ENCODE measurements around the gene LMO7.

LMO7 gene

GRCh38 chr13:75748874-75749273, 112.7 kb downstream of the LMO7 start:
- no peak for DNase-seq

DNA sequence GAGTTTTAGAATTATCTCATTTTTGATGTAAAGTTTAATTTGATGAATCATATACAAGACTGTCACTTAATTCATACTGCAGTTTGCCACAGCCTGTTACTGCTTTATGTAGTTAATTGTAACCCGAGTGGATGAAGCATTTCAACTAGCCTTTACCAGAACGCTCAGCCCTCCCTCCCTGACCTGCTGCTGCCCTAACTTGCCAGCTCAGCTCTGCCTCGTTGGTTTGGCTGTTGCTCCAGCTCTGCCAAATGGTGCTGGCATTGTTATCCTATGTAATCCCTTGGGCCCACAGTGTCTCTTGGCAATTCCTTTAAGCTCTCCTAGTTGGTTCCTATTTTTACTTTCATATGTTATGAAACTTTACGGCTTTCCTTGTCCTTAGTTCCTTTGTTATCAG, 113.3 kb downstream of the LMO7 start:
- DNase-seq: peak; percentile 29

DNA sequence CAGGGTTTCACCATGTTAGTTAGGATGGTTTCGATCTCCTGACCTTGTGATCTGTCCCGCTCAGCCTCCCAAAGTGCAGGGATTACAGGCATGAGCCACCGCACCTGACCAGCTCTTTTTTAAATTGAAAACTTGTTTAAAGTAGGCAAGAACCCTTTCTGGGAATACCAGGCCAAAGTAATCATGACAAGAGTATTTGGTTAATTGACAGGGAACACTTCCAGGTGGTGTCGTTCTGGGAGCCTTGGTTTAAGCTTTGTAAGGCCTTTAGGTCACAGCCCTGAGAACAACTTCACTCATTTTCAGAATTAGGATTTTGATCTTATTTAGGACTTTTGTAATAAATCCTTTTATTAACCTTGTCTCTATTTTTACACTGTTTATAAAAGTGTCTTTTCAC, 115.2 kb downstream of the LMO7 start:
- no peak for DNase-seq

DNA sequence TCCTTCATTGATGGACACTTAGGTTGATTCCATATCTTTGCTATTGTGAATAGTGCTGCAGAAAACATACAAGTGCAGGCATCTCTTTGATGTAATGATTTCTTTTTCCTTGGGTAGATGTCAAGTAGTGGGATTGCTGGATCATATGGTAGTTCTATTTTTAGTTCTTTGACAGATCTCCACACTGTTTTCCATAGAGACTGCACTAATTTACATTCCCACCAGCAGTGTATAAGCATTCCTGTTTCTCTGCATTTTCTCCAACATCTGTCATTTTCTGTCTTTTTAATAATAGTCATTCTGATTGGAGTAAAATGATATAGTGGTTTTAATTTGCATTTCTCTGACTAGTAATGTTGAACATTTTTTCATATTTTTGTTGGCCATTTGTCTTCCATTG, 116.7 kb downstream of the LMO7 start:
- no peak for DNase-seq

- no peak for DNase-seq
Measured at GRCh38 chr13:75754936-75755335, 118.8 kb downstream of the LMO7 start.

- no peak for DNase-seq
Measured at GRCh38 chr13:75757336-75757735, 121.2 kb downstream of the LMO7 start.

- no peak for DNase-seq
Measured at GRCh38 chr13:75759531-75759930, 123.4 kb downstream of the LMO7 start.

GRCh38 chr13:75760131-75761021, 124.2 kb downstream of the LMO7 start:
- DNase-seq: peak; percentile 57

DNA sequence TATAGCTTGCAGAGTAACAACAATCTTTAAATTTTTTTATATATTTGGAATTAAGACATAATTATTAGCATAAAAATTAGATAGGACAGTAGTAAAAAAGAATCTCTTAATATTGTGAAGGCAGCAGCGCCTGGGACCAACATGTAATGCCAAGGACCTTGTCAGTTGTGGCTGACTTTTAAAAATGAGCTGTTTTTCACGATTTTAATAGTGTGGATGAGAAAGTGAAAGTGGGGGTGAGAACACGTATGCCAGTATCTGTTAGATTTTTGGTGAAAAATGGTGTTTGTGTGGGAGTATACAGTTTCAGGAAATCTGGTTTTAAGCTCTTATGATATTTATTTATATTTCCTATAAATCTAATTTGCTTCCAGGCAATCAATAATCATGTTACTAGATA, 125.2 kb downstream of the LMO7 start:
- DNase-seq: no peak

GRCh38 chr13:75762076-75762937, 126.2 kb downstream of the LMO7 start:
- DNase-seq: no peak

DNA sequence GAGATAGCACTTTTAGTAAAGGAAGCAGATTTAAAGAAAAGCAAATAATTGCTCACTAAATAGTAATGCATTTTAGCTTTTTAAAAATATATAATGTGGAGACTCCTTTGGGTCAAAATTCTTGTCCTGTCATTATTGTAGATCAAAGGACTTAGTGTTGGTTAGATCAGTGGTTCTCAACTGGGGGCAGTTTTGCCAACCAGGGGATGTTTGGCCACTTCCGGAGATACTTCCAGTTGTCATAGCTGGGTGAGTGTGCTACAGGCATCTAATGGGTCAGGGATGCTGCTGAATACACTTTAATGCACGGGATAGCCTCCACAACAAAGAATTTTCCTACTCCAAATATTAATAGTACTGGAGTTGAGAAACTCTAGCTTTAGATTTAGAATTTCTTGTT, 126.8 kb downstream of the LMO7 start:
- no peak for DNase-seq

GRCh38 chr13:75763512-75763911, 127.4 kb downstream of the LMO7 start:
- DNase-seq: no peak

GRCh38 chr13:75764251-75764925, 128.3 kb downstream of the LMO7 start:
- no peak for DNase-seq

DNA sequence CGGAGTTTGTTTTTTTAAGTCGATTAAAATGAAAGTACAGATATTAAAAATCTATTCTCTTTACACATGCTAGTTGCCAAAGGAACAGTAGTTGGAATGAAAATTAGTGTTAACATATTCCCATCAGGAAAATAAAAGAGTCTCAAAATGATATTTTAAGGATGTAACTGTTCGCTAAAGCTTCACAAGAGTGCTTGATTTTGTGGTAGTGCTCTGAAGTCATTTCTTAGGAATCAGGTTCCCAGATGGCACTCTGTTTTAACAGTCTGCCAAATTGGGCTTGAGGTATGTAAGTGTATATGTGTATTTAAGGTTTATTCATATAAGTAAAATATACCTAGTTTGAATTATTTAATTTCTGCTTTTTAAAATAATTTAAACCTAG, 128.8 kb downstream of the LMO7 start:
- no peak for DNase-seq

DNA sequence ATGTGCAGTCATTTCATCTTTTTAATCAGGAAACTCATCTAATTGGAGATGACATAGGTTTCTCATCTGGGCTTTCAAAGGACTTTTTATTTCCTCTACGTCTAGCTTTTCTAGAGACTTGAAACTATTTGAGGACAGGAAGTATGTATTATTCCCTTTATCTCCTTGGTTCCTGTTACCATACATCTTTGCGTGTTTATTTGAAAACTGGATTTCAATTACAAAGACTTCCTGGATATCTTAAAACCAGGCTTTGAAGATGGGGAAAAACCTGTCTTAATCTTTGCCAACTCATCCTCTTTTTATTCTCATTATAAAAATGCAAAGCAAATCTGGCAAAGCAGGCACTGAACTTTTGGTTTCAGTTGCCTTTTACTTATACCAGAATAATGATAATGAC, 130.5 kb downstream of the LMO7 start:
- no peak for DNase-seq

GRCh38 chr13:75769141-75769905, 133.2 kb downstream of the LMO7 start:
- DNase-seq: peak; percentile 3

DNA sequence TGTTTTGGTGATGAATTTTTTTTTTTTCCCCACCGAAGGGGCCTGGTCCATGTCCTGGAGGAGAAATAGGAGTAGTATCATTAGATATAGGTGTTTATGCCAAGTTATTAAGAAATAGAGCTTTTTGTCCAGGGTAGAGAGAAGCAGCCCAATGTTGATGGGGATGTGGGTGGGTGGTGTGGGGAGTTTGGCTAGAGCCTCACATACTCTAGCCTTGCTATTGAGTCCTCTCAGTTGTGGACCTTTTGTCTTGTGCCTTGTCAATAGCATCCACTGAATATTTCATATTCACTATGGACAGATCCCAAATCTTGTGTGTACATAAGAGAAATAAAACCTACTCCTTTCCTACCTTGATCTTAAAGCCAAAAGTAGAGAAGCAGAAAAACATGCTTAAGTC, 134.0 kb downstream of the LMO7 start:
- DNase-seq: no peak

DNA sequence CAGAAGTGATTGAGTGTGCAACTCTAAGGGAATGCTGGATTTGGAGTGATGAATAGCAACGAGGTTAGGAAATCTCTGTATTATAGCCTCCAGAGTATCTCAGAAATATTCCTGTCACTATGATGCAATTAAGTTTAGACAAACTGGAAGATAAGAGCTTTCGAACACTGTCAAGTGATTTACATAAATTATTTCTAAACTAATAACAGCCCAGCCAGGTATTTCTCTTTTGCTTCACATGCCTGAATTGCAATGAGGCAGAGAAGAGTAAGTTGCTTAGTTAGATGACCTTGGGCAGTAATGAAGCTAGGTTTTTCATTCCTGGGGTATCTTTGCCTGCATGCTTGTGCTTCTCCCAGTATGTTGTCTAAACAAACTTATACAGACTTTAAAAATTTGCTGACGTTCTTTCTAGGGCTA, 134.5 kb downstream of the LMO7 start:
- no peak for DNase-seq

DNA sequence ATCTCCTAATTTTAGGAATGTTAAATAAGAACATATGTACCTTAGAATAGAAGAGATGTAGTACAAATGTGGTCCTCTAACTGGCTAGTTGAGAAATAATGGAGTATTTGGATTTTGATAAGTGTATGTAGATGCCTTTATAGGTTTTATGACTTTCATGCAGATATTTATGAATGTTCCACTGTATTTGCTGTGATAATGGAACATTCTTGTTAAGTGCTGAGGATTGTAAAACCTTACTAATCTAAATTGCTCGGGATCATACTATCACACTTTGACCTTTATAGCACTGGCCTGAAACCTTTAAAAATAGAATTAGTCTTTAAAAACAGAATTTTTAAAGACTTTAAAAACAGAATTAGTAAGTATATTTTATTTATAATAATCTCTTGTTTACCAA, 135.1 kb downstream of the LMO7 start:
- no peak for DNase-seq

DNA sequence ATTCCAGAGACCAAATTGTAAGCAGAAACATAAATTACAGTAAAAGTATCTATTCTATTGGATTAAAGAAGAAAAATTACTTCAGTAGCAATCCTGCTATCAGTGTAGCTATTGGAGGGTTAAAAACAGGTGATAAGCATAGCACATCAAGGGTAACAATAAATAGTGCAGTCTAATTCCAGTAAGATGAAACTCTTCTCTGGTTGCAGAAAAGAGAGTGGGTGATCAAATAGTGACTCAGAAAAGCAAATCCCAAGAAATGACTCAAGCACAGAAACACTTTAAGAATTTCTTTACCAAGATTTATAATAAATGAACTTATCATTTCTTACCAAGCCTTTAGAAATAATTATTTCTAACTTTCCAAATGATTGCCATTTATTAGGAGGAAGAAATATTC, 135.7 kb downstream of the LMO7 start:
- DNase-seq: no peak

- no peak for DNase-seq
Measured at GRCh38 chr13:75774176-75774575, 138.0 kb downstream of the LMO7 start.

GRCh38 chr13:75776550-75776949, 140.4 kb downstream of the LMO7 start:
- DNase-seq: no peak

DNA sequence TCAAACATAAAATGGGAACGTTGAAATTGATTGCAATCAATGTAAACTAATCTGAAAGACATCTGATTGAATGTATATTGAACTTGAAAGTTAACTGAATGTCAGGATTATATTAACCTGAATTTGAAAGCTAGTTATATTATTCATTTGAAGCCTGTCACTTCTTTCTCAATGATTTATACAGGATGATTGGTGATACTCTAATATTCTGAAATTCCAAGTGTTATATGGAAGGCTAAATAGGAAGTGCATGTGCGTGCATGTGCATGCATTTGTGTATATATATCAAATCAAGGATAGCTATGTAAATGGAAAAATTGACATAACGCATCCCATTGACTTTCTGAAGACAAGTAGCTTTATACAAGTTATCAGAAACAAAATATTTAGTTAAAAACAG, 143.3 kb downstream of the LMO7 start:
- no peak for DNase-seq
